Cortex of kidney (tissue), 1 donor: ENCODE results near the gene MYLK.

ENCODE experiments used
- DNase-seq: peaks from one replicate; lab custom pipeline; 2025; lab: John Stamatoyannopoulos, UW

The MYLK gene

GRCh38 chr3:123700791-123701722, 183.1 kb downstream of the MYLK start:
- no peak for DNase-seq

- DNase-seq: no peak
Observed at GRCh38 chr3:123698813-123699212, 185.3 kb downstream of the MYLK start.

- no peak for DNase-seq
Observed at GRCh38 chr3:123696808-123697207, 187.3 kb downstream of the MYLK start.

GRCh38 chr3:123695731-123696640, 188.1 kb downstream of the MYLK start:
- no peak for DNase-seq

GRCh38 chr3:123695152-123695551, 189.0 kb downstream of the MYLK start:
- no peak for DNase-seq

- DNase-seq: no peak
Observed at GRCh38 chr3:123694366-123695087, 189.6 kb downstream of the MYLK start.

GRCh38 chr3:123693584-123694190, 190.4 kb downstream of the MYLK start:
- DNase-seq: no peak

GRCh38 chr3:123692671-123693070, 191.5 kb downstream of the MYLK start:
- DNase-seq: no peak

GRCh38 chr3:123692041-123692440, 192.1 kb downstream of the MYLK start:
- DNase-seq: no peak

GRCh38 chr3:123689831-123690230, 194.3 kb downstream of the MYLK start:
- DNase-seq: no peak

GRCh38 chr3:123688241-123688747, 195.8 kb downstream of the MYLK start:
- no peak for DNase-seq

GRCh38 chr3:123687286-123687685, 196.8 kb downstream of the MYLK start:
- DNase-seq: no peak

- no peak for DNase-seq
Observed at GRCh38 chr3:123686251-123686650, 197.9 kb downstream of the MYLK start.

- no peak for DNase-seq
Observed at GRCh38 chr3:123685780-123686179, 198.4 kb downstream of the MYLK start.

- DNase-seq: no peak
Observed at GRCh38 chr3:123684636-123685035, 199.5 kb downstream of the MYLK start.

GRCh38 chr3:123684209-123684608, 199.9 kb downstream of the MYLK start:
- no peak for DNase-seq

- no peak for DNase-seq
Observed at GRCh38 chr3:123683505-123684154, 200.5 kb downstream of the MYLK start.

- DNase-seq: no peak
Observed at GRCh38 chr3:123682781-123683504, 201.2 kb downstream of the MYLK start.

GRCh38 chr3:123682302-123682701, 201.8 kb downstream of the MYLK start:
- DNase-seq: no peak

- DNase-seq: no peak
Observed at GRCh38 chr3:123679712-123680386, 204.3 kb downstream of the MYLK start.
